ENCODE results near the gene GLYR1.

Gene GLYR1

DNA sequence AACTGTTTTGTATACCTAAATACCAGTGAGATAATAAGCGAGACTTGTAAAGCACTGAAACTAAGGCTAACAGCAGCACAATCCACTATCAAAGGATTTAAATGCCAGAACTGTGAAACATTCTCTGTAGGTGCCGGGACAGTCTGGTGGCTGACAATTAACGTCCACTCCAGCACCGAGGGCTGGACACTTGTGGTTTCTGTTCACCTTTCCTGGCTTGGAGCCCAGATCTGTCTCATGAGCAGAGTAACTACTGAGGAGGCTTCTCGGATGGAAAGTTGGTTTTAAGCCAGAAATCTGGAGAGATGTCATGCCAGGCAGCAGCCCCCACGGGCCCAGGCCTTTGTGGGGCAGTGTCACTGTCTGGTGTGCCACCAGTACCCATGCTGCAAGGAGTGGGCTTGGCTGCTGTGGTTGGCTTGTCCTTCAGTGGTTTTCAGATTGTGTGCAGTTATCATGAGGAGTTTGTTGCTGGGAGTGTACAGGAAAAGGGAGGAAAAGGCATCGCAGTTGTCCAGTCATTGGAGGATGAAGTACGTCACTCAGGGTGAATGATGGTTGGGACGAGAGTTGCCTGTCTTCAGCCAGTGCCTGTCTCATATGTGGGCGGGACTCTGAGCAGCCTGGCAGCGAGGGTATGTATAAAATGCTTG lies 35.7 kb upstream of the GLYR1 start:
- intact Hi-C loops (cut with DNase I), result no loop called here
- DNase-seq, result no peak

DNA sequence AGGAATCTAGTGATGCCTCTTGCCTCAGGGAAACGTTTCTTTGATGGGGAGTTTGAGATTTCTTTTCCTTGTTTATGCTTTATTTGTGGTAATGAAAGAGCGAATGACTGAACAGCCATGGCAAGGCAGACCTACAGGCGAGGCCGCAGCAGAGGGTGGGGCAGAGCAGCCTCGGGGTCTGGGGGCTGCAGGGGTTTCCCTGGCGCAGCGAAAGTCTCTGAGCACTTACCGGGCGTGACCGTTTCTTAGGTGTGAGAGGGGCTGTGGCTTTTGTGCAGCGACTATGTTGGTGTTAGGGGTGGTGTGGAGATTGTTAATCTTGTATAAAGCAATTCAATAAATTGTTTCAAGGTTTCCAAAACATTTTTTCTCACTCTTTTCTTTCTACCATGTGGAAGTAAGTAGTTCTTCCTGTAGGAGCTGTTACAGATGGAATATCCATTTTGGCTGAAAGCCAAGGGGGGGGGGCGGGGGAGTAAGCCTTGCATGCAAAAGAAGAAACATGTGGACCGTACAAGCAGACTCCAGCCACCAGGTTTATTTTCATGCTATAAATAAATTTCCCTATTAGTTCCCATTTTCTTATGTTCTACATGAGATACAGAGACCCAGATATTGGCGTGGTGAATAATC lies 35.0 kb upstream of the GLYR1 start:
- no peak for DNase-seq
- intact Hi-C loops (cut with DNase I), result no loop called here

DNA sequence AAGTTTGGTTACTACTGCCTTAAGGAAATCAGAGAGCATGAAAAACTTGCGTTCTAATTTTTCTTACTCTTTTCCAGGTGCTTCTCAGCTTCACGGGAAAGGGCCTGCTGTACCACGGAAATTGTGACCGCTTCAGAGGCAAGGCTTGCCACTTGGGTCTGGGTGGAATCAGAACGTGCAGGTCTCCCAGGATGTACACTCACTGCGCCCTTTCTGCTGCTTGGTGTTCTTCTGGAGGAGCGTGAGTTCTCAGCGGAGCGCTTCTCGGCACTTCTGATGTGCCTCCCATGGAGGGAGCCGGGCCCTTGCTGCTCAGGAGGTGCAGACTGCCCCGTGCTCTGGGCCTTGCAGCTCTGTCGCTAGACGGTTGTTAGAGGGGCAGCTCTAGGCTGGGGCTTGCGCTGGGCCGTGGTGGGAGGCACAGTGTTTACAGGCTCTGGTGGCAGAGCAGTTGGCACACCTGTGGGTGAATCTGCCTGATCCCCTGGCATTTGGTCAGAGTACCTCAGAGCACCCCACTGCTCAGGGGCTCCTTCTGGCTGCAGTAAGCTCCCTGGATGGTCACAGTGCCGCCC lies 33.0 kb upstream of the GLYR1 start:
- intact Hi-C loops (cut with DNase I), result no loop called here
- DNase-seq, result no peak

DNA sequence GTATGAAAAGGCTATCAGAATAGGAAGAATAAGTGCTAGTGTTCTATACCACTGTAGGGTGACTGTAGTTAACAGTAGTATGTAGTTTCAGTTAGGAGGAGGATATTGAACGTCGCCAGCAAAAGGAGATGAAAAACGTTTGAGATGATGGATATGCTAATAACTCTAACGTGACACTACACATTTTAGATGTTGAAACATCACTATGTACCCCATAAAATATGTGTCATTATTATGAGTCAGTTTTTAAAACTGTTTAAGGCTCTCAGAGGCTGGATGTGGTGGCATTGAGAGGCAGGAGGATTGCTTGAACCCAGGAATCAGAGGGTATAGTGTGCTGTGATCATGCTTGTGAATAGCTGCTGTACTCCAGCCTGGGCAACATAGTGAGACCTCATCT lies 32.0 kb upstream of the GLYR1 start:
- intact Hi-C loops (cut with DNase I), result no loop called here
- no peak for DNase-seq

DNA sequence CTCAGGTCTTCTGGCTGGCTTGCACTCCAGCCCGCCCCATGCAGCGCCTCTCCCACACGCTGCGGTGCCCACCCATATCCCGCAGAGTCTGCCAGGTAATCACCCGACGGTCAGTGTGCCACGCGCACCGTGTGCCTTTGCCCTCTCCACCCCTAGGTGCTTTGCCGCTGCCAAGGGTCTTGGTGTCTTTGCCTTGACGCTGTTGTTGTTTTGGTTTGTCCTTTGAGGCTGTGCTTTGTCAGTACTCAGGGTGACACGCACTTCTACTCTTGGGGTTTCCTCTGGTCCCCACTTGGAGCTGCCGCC lies 30.2 kb upstream of the GLYR1 start:
- intact Hi-C loops (cut with DNase I), result no loop called here
- no peak for DNase-seq

DNA sequence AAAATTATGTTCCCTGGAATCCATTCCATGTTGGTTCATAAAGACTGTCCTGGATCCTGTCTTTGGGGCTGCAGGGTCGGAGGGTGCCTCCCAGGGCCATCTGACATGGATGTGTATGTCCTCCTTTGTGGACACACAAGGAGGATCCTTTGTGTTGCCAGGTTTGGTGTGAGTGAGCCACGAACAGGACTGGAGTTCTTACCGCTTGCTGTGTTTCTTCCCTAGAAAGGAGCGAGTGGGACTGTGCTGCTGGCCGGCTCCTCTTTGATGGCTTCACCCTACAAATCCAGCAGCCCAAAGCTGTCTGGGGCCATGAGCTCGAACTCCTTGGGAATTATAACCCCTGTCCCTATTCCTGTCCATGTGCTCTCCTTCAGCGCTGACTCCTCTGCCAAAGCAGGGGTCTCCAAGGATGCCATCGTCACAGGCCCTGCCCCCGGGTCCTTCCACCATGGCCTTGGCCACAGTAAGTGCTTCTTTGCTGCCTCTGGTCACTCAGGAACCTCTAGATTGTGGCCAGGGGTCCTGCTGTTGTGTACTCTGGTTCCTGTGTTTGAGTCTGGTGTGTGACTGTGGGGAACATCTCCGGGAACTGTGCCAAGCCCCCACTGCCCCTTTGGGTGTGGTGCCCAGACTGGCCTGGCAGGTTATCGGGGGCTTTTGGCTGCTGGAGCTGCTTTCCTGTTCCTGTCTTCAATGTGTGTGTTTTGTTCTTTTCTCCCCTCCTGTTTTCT lies 29.7 kb upstream of the GLYR1 start:
- DNase-seq, result no peak
- intact Hi-C loops (cut with DNase I), result no loop called here

DNA sequence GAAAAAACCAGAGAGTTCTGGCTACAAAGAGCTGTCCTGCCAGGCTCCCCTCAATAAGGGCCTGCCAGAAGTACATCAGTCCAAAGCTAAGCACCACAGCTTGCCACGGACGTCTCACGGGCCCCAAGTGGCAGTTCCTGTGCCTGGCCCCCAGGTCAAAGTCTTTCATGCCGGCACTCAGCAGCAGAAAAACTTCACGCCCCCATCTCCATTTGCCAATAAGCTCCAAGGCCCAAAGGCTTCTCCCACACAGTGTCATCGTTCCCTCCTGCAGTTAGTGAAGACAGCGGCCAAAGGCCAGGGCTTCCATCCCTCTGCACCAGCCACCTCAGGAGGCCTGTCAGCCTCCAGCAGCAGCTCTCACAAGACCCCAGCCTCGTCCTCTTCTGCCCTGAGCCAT lies 27.6 kb upstream of the GLYR1 start:
- intact Hi-C loops (cut with DNase I), result no loop called here
- no peak for DNase-seq

DNA sequence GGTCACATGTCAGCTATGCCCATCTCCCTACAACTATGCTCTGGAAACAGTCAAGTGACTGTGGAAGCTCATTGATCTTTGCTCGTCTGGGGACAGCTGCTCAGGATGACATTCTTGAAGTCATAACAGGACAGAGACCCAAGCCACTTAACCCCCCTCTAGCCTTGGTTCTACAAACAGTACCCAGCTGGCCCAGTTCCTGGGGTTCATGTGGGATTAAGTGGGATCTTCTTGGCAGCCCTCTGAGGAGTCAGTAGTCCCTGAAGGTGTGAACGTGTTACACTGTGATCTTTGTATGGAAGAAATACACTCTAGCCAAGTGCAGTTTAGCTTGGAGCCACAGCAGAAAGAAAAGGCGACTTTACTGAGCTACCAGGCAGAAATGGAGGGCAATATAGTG lies 26.0 kb upstream of the GLYR1 start:
- no peak for DNase-seq
- intact Hi-C loops (cut with DNase I), result no loop called here

DNA sequence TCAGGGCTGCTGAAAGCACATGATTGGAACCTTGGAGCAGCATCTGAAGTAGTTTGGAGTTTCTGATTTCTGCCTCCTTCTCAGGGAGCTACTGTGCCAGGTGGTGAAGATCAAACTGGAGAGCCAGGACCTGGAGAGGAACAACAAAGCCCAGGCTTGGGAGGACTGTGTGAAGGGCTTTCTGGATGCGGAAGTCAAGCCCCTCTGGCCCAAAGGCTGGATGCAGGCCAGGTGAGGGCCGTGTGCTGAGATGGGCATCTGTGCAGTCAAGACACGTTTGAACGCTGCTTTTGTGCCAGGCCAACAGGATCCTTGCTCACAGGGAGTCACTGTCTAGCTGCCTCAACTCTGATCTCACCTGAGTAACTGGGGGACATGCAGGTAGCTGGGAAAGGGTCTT lies 24.0 kb upstream of the GLYR1 start:
- intact Hi-C loops (cut with DNase I), result no loop called here
- no peak for DNase-seq

DNA sequence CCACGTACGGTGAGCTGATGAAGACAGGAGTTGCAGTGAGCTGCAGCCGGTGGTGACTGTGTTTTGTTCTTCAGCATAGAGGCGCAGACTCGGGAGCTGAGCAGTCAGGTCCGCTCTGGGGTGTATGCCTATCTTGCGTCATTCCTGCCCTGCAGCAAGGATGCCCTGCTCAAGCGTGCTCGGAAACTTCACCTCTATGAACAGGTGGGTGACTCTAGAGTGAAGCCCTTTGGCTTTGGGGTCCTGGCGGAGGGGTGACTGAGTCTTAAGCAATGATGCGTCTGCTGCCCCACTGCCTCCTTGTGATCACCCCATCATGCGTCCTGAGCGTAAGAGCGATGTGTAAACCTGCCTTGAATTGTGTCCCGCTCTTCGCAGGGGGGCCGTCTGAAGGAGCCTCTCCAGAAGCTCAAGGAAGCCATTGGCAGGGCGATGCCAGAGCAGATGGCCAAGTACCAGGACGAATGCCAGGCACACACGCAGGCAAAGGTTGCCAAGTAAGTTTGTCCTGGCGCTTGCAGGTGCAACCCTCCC lies 23.1 kb upstream of the GLYR1 start:
- intact Hi-C loops (cut with DNase I), result no loop called here
- peak in 11 of 42 donors; percentile 20 to 61 (median 38) for DNase-seq

DNA sequence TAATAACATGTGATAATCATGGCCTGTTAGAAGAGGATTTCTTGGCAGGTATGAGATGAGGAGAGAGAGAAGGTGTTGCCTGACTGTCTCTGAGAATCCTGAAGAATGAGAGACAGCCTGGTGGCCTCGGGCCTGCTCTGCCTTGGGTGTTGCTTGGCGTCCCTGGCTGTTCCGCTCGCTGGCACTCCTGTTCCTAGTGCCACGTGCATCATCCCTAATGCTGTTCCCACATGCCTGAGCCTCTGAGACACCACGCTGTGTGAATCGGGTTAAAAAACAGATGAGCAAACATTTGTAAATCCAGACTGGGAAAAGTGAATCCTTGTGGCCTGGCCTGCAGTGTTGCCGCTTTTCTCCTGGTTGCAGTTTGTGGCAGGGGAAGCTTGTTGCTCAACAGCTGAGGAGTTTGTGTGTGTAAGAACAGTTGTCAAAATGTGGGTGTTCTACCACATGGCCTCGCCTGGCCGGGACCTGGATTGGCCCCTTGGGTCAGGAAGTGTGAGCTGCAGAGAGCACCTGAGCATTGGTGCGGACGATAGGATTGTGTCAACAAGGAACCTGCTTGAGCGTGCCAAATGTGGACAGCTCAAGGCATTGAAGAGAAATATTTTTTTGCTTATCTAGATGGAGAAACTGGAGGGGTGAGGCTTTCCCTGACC lies 22.2 kb upstream of the GLYR1 start:
- intact Hi-C loops (cut with DNase I), result no loop called here

DNA sequence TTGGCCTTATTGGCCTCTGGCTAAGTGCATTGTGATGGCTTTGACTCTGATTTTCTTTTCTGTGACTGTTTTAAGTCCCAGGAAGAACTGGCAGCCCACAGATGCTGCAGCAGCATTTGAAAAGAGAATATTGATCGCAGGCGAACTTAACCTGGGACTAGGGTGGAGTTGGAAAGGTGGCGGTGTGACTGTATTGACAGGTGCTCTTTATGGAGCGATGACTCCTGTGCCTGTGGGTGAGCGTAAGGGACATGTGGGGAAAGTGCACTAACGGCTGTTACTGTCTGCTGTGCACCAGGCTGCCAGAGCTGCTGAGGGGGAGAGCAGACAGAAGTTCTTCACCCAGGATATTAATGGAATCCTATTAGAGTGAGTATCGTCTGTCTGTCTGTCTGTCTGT lies 21.4 kb upstream of the GLYR1 start:
- intact Hi-C loops (cut with DNase I), result no loop called here
- peak in 19 of 42 donors; percentile 12 to 69 (median 34) for DNase-seq

More for the DNA sequence above, 22.2 kb upstream of the GLYR1 start:
- DNase-seq, result peak in 6 of 42 donors; percentile 21 to 37 (median 28)

DNA sequence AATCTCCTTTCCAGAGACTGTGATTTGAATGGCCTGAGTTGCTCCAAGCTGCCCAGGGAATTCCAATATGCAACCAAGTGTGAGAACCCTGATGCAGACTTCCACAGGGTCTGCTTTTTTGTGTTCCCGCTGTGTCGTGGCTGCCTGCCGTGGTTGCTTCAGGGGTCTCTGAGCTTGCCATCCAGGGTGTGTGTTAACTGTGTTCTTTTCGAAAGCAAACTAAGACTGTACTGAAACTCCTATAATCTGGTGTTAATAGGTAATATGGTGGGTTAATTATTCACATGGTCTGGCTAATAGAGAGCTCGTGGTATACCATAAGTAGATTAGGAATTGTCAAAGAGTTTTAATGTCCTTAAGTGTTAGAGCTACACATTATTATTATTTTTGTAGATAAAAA lies 20.9 kb upstream of the GLYR1 start:
- DNase-seq, result peak in 1 of 42 donors; percentile 22
- intact Hi-C loops (cut with DNase I), result no loop called here

DNA sequence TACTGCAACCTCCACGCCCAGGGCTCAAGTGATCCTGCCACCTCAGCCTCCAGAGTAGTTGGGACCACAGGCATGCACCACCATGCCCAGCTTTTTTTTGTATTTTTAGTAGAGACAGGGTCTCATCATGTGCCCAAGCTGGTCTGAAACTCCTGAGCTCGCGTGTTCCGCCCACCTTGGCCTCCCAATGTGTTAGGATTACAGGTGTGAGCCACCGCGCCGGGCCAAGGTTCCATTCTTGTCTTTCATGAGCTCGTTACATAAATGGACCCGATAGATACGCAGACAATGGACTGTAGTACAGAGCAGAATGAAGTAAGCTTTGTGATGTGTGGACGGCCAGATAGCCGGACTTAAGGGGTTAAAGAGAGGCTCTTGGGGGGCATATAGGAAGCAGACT lies 19.5 kb upstream of the GLYR1 start:
- peak in 1 of 42 donors; percentile 28 for DNase-seq
- intact Hi-C loops (cut with DNase I), result no loop called here

DNA sequence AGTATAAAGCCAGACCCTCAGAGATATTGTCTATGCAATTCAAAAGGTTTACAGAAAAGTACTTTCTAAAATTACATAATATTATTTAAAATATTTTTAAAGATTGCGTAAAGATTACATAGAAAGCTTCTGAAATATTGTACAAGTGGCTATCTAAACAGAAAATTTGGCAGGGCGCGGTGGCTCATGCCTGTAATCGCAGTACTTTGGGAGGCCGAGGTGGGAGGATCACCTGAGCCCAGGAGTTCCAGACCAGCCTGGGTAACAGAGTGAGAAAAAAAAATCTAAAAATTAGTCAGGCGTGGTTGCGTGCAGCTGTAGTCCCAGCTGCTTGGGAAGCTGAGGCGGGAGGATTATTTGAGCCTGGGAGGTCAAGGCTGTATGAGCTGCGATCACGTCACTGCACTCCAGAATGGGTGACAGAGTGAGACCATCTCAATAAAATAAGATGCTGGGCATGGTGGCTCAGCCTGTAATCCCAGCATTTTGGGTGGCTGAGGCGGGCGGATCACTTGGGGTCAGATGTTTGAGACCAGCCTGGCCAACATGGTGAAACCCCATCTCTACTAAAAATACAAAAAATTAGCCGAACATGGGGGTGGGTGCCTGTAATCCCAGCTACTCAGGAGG lies 18.3 kb upstream of the GLYR1 start:
- DNase-seq, result peak in 1 of 42 donors; percentile 19
- intact Hi-C loops (cut with DNase I), result no loop called here

DNA sequence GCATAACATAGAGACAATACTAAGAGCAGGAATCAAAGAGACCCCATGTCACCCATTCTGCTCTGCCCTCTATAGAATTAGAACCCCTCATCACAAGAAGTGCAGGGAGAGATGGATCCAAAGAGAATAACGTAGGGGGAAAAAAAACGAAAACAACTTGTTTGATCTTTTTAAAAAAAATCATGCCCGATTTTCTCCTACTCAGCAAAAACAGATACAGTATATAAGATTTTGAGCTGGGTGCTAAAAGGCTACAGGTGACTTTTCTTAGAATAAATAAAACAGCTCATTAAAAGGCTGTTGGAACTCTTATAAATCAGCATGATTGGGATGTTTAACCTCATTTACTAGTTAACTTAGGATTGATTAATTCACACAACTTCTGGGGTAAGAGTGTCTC lies 17.6 kb upstream of the GLYR1 start:
- DNase-seq, result no peak
- intact Hi-C loops (cut with DNase I), result no loop called here

DNA sequence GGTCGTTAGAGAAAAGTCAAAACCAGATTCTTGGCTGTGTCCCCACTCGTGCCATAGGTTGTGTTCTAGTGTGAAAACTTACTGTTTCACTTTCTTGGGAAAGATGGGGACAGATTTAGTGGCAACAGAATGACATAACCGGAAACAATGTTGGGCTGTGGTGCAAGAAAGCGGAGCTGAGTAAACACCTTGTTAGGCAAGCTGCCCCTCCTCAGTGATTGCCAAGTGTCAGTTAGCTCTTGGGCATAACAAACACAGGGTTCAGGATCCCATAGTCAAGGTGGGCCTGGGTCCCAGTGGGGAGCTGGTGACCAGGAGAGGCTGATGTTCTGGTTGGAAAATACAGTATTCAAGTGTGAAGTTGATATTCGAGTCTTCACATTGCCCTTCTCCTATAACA lies 15.6 kb upstream of the GLYR1 start:
- intact Hi-C loops (cut with DNase I), result no loop called here
- no peak for DNase-seq

DNA sequence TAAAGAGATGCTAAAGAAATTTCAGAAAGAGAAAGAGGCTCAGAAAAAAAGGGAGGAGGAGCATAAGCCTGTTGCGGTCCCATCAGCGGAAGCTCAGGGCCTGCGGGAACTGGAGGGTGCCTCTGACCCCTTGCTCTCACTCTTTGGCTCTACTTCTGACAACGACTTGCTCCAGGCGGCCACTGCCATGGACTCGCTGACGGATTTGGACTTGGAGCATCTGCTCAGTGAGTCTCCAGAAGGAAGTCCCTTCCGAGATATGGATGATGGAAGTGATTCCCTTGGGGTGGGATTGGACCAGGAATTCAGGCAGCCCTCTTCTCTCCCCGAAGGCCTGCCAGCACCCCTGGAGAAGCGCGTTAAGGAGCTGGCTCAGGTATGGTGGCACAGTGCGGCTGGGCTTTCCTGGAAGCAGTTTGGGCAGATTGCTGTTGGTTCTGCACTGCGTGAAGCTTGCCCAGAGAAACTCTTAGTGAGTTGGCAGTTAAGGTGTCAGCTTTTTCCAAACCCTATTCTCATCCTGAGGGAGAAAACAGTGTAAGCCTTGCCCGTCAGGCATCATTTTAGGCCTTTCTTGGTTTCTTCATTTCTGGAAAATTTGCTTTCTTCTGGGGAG lies 13.7 kb upstream of the GLYR1 start:
- intact Hi-C loops (cut with DNase I), result no loop called here

DNA sequence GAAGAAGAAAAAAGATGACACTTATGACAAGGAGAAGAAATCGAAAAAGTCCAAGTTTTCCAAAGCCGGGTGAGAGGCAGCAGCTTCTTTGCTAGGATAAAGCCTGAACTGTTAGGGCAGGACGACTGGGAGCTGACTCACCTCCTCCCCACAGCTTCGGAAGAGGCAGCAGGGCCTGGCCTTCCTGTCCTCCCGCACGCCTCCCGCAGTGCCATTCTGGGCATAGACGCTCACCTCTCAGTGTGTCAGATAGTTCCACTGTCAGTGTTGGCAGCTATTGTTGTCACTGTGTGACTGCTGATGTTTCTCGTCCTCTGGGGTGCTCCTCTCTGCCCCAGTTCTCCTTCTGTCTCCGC lies 12.8 kb upstream of the GLYR1 start:
- intact Hi-C loops (cut with DNase I), result no loop called here
- peak in 2 of 42 donors; percentile 30 to 33 for DNase-seq

More for the DNA sequence above, 13.7 kb upstream of the GLYR1 start:
- no peak for DNase-seq

All from head of caudate nucleus (tissue), 42 donors.